ENCODE data around the gene RAC2. TPM values are rescaled to one million over a fixed set of nuclear protein-coding genes. Genes with fewer than 3 reads are reported as not detected.

RAC2 gene
- total and polyA plus RNA-seq, 2 of the 8 experiments (the other 6 are each of a cell fraction or from before 2014, with no cell fraction given) = 2.3 to 4.3 TPM

DNA sequence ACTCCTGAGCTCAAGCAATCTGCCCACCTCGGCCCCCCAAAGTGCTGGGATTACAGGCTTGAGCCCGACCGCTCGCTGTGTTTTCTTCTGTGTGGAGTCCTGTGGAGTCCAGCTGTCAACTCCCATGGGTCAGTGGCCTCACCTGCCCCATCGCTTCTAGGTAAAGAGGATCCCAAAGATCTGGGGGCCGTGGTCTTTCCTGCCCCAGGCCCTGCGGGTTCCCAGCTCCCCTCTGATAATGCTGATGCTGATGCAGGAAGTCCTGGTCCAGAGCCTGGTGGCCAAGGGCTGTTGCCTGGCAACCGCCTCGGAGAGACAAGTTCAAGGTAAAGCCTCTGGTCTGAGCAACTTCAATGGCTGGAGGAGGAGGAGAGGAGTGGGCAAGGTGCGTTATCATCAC lies 41.4 kb downstream of the RAC2 start:
- Histone ChIP-seq H3K23ac (ENCODE audit: insufficient read length) (no peak overlapping the region), H3K9ac (replicated peaks in 1 of 4; ENCODE audit: extremely low read depth in 1 of 4, low read depth in 3 of 4, low read length in 3 of 4) (no peak overlapping the region), H3K27me3 (replicated peaks in 1 of 4; ENCODE audit: control insufficient read depth in 3 of 4, extremely low read depth in 1 of 4, insufficient read depth in 3 of 4, low read length in 3 of 4) (no peaks in the 10 kb centered on the region), H3K23me2 (ENCODE audit: low read depth, low read length) (peaks cover 5% of the 10 kb centered on the region), H3K9me3 (ENCODE audit: insufficient read depth in 2 of 2, low read depth in 1 of 2, low read length in 1 of 2) (no peaks in the 10 kb centered on the region), H3K4me3 (ENCODE audit: extremely low read depth in 1 of 4, insufficient read depth in 2 of 4, low read depth in 3 of 4, low read length in 4 of 4) (no peak overlapping the region), H3K4me1 (replicated peaks in 1 of 4; ENCODE audit: control insufficient read depth in 3 of 4, insufficient read depth in 4 of 4, low read length in 3 of 4) (peaks cover 2 to 13% (median 6%) of the 10 kb centered on the region in 4 experiments; a peak in 5 of 7 replicates), H2BK5ac (ENCODE audit: low read depth, low read length) (no peak overlapping the region), H4K8ac (ENCODE audit: extremely low read depth, insufficient read depth, low read length) (no peak overlapping the region), H3K4me2 (ENCODE audit: insufficient read depth in 1 of 2, low read depth in 2 of 2, low read length in 2 of 2) (no peak overlapping the region), H2BK120ac (replicated peaks; ENCODE audit: low read depth, low read length) (no peak overlapping the region), H3K36me3 (ENCODE audit: control insufficient read depth in 2 of 4, insufficient read depth in 4 of 4, low read length in 3 of 4) (no peaks in the 10 kb centered on the region), H3K56ac (replicated peaks; ENCODE audit: insufficient read length, low read depth, low read length) (no peak overlapping the region), H2BK15ac (ENCODE audit: low read length) (no peak overlapping the region), H3K14ac (ENCODE audit: insufficient read length) (no peak overlapping the region), H3K4ac (replicated peaks; ENCODE audit: insufficient read length, low read depth, low read length) (no peak overlapping the region), H4K91ac (replicated peaks; ENCODE audit: insufficient read length, low read length) (no peak overlapping the region), H4K20me1 (replicated peaks in 1 of 2; ENCODE audit: control insufficient read depth in 1 of 2, insufficient read depth in 2 of 2, low read length in 2 of 2) (no peaks in the 10 kb centered on the region), H2AK5ac (ENCODE audit: low read depth, low read length) (no peak overlapping the region), H2BK20ac (ENCODE audit: low read length) (no peak overlapping the region), H3K79me1 (ENCODE audit: low read depth, low read length) (no peaks in the 10 kb centered on the region), H2BK12ac (ENCODE audit: low read depth, low read length) (no peak overlapping the region), H3K18ac (ENCODE audit: extremely low read depth, low read length) (no peak overlapping the region), H4K5ac (ENCODE audit: insufficient read length, low read depth, low read length) (no peak overlapping the region), H3K79me2 (ENCODE audit: control insufficient read depth in 1 of 2, insufficient read depth in 2 of 2, low read length in 2 of 2) (no peaks in the 10 kb centered on the region), H3K27ac (ENCODE audit: low read depth, low read length) (no peak overlapping the region), H2AFZ (ENCODE audit: low read length) (no peak overlapping the region)
- 90% methylated on average over 8 of the region's 10 CpGs; no CpG with 5 or more reads in 1 of the 2 experiments for WGBS, 2 experiments (ENCODE audit: extremely low coverage in 1 of 2, insufficient coverage in 1 of 2, insufficient read length in 1 of 2, insufficient replicate concordance in 2 of 2, low coverage in 1 of 2, low lambda C conversion rate in 2 of 2, missing lambda C conversion rate in 1 of 2)
- FAIRE-seq = no peak
- TF ChIP-seq BCL11A (IDR thresholded peaks at IDR 0.05; ENCODE audit: low read depth in 2 of 2, low read length in 2 of 2) = no peak
- no peak for TF ChIP-seq RFX5 (IDR thresholded peaks at IDR 0.05; ENCODE audit: borderline replicate concordance, low read depth, low read length)
- TF ChIP-seq EP300 (IDR thresholded peaks at IDR 0.05; ENCODE audit: borderline replicate concordance in 1 of 2, low read depth in 2 of 2, low read length in 2 of 2) = no peak
- TF ChIP-seq CBX5 (IDR thresholded peaks at IDR 0.05; ENCODE audit: low read depth, low read length) = no peak
- TF ChIP-seq CBX8 (IDR thresholded peaks at IDR 0.05; ENCODE audit: borderline replicate concordance, low read depth, low read length) = no peak
- TF ChIP-seq MAFK (IDR thresholded peaks at IDR 0.05; ENCODE audit: low read depth, low read length) = no peak
- TF ChIP-seq HDAC6 (IDR thresholded peaks at IDR 0.05; ENCODE audit: low read depth, low read length) = no peak
- TF ChIP-seq KDM5A (IDR thresholded peaks at IDR 0.05; ENCODE audit: low read length) = no peak
- TF ChIP-seq CHD1 (IDR thresholded peaks at IDR 0.05; ENCODE audit: low read depth, low read length) = no peak
- no peak for TF ChIP-seq TAF7 (optimal IDR thresholded peaks at IDR 0.05; ENCODE audit: borderline replicate concordance, low read depth, low read length)
- TF ChIP-seq TAF1 (IDR thresholded peaks at IDR 0.05; ENCODE audit: low read depth, low read length) = no peak
- no peak for TF ChIP-seq RXRA (IDR thresholded peaks at IDR 0.05; ENCODE audit: insufficient read depth, low read depth, low read length)
- no peak for TF ChIP-seq SP1 (IDR thresholded peaks at IDR 0.05; ENCODE audit: low read depth, low read length)
- TF ChIP-seq EZH2 (IDR thresholded peaks at IDR 0.05; ENCODE audit: low read depth, low read length, severe bottlenecking) = no peak
- TF ChIP-seq TCF12 (IDR thresholded peaks at IDR 0.05; ENCODE audit: low read depth, low read length) = no peak
- DNase-seq (ENCODE audit: low read depth in 1 of 2, low spot score in 2 of 2) = no peak
- ChIA-PET POLR2A (ENCODE audit: partially characterized antibody) (interaction anchor here (1.4 kb wide), 1 partner anchor 9 kb away, joined by 3 read pairs; the partner anchor contains the start of gene SSTR3), CTCF (ENCODE audit: partially characterized antibody) (interaction anchor here (0.9 to 7.7 kb wide), 3 partner anchors 38 to 225 kb away, joined by 3 to 77 read pairs (median 5); no protein-coding TSS in a partner anchor)
